Parathyroid adenoma (tissue), 2 donors: ENCODE measurements around the gene DPYD.

ENCODE experiments used
- H2AFZ ChIP-seq: fragments of 300-600 bp; sonication (generic); one replicate; pipeline ENCODE4 v1.7.0; 2017; ENCODE audit warnings: antibody characterized with exemption, mild to moderate bottlenecking
- H3K27ac ChIP-seq: fragments of 300-600 bp; sonication (generic); one replicate; pipeline ENCODE4 v1.7.0; 2017
- H3K27me3 ChIP-seq: fragments of 300-600 bp; sonication (generic); one replicate; pipeline ENCODE4 v1.7.0; 2017; ENCODE audit warnings: low read length; ENCODE audit not compliant: control insufficient read depth, insufficient read depth
- H3K36me3 ChIP-seq: fragments of 300-600 bp; sonication (generic); one replicate; pipeline ENCODE4 v1.7.0; 2017; ENCODE audit warnings: low read length; ENCODE audit not compliant: control insufficient read depth, insufficient read depth
- H3K4me1 ChIP-seq: fragments of 300-600 bp; sonication (generic); one replicate; pipeline ENCODE4 v1.7.0; 2017; ENCODE audit warnings: control low read depth
- H3K4me2 ChIP-seq: fragments of 300-600 bp; sonication (generic); one replicate; pipeline ENCODE4 v1.7.0; 2017; ENCODE audit warnings: low read length
- H3K4me3 ChIP-seq: fragments of 300-600 bp; sonication (generic); one replicate; pipeline ENCODE4 v1.7.0; 2017; ENCODE audit warnings: low read depth, low read length
- H3K79me2 ChIP-seq: fragments of 300-600 bp; sonication (generic); one replicate; pipeline ENCODE4 v1.7.0; 2017; ENCODE audit warnings: control low read depth
- H3K9ac ChIP-seq: fragments of 300-600 bp; sonication (generic); one replicate; pipeline ENCODE4 v1.7.0; 2017; ENCODE audit warnings: mild to moderate bottlenecking
- H3K9me3 ChIP-seq: fragments of 300-600 bp; sonication (generic); one replicate; pipeline ENCODE4 v1.7.0; 2017; ENCODE audit warnings: low read length; ENCODE audit not compliant: control insufficient read depth
- CTCF ChIP-seq: fragments of 300-600 bp; sonication (generic); IDR thresholded peaks from one replicate; pipeline ENCODE4 v1.7.0; 2017; ENCODE audit warnings: antibody characterized with exemption, mild to moderate bottlenecking
- donor health status: primary hyperparathyroidism.

Gene DPYD

GRCh38 chr1:97091263-97091662, 829.6 kb downstream of the DPYD start:
- no peak for TF ChIP-seq CTCF
- H3K4me2 ChIP-seq = no peak overlapping the region
- no peaks in the 10 kb centered on the region for H3K79me2 ChIP-seq
- H3K4me1 ChIP-seq = no peaks in the 10 kb centered on the region
- H3K9ac ChIP-seq = no peak overlapping the region
- no peak overlapping the region for H3K4me3 ChIP-seq
- H3K27me3 ChIP-seq = no peaks in the 10 kb centered on the region
- H3K9me3 ChIP-seq = no peaks in the 10 kb centered on the region
- no peak overlapping the region for H2AFZ ChIP-seq
- H3K27ac ChIP-seq = no peak overlapping the region
- H3K36me3 ChIP-seq = no peaks in the 10 kb centered on the region

- Histone ChIP-seq H2AFZ (no peak overlapping the region), H3K4me1 (no peaks in the 10 kb centered on the region), H3K4me2 (no peak overlapping the region), H3K27ac (no peak overlapping the region), H3K79me2 (no peaks in the 10 kb centered on the region), H3K36me3 (no peaks in the 10 kb centered on the region), H3K9ac (no peak overlapping the region), H3K9me3 (no peaks in the 10 kb centered on the region), H3K27me3 (no peaks in the 10 kb centered on the region), H3K4me3 (no peak overlapping the region)
- no peak for TF ChIP-seq CTCF
These were observed 830.1 kb downstream of the DPYD start for GRCh38 chr1:97090725-97091124.

- no peak for TF ChIP-seq CTCF
- H3K27me3 ChIP-seq = no peaks in the 10 kb centered on the region
These were observed 831.7 kb downstream of the DPYD start for GRCh38 chr1:97089173-97089572.

GRCh38 chr1:97088391-97088790, 832.4 kb downstream of the DPYD start:
- H2AFZ ChIP-seq = no peak overlapping the region
- no peak overlapping the region for H3K9ac ChIP-seq
- H3K79me2 ChIP-seq = no peaks in the 10 kb centered on the region
- H3K36me3 ChIP-seq = no peaks in the 10 kb centered on the region
- TF ChIP-seq CTCF = no peak
- no peak overlapping the region for H3K4me2 ChIP-seq
- no peak overlapping the region for H3K4me3 ChIP-seq
- no peaks in the 10 kb centered on the region for H3K4me1 ChIP-seq
- H3K27ac ChIP-seq = no peak overlapping the region
- H3K27me3 ChIP-seq = no peaks in the 10 kb centered on the region
- no peaks in the 10 kb centered on the region for H3K9me3 ChIP-seq

More at GRCh38 chr1:97089173-97089572, 831.7 kb downstream of the DPYD start:
- no peak overlapping the region for H3K9ac ChIP-seq
- no peak overlapping the region for H3K4me2 ChIP-seq
- H3K4me3 ChIP-seq = no peak overlapping the region
- H2AFZ ChIP-seq = no peak overlapping the region
- no peaks in the 10 kb centered on the region for H3K36me3 ChIP-seq
- H3K4me1 ChIP-seq = no peaks in the 10 kb centered on the region
- no peaks in the 10 kb centered on the region for H3K9me3 ChIP-seq
- no peaks in the 10 kb centered on the region for H3K79me2 ChIP-seq
- no peak overlapping the region for H3K27ac ChIP-seq

GRCh38 chr1:97084546-97084945, 836.3 kb downstream of the DPYD start:
- TF ChIP-seq CTCF = no peak
- Histone ChIP-seq H3K4me1 (no peaks in the 10 kb centered on the region), H3K4me2 (no peak overlapping the region), H3K79me2 (no peaks in the 10 kb centered on the region), H3K27me3 (no peaks in the 10 kb centered on the region), H3K9me3 (no peaks in the 10 kb centered on the region), H2AFZ (no peak overlapping the region), H3K27ac (no peak overlapping the region), H3K9ac (no peak overlapping the region), H3K4me3 (no peak overlapping the region), H3K36me3 (no peaks in the 10 kb centered on the region)
